Measurements from ENCODE around the gene SLFN12L. TPM values are rescaled to one million over a fixed set of nuclear protein-coding genes. Genes with fewer than 3 reads are reported as not detected.
A peak's percentile ranks its signal among the peaks of the same experiment; 100 is the strongest.

The SLFN12L gene
- total RNA-seq, 1 experiment from 2014 or later: not detected

- Histone ChIP-seq H2BK120ac (ENCODE audit: low read depth, low read length, poor library complexity, severe bottlenecking) (no peak overlapping the region), H3T11ph (ENCODE audit: low read length) (no peak overlapping the region), H4K91ac (ENCODE audit: insufficient read length, low read depth, low read length) (no peak overlapping the region), H3K79me1 (ENCODE audit: insufficient read depth, low read depth, low read length, poor library complexity, severe bottlenecking) (no peaks in the 10 kb centered on the region), H2BK15ac (ENCODE audit: low read depth, low read length) (no peak overlapping the region), H3K4ac (ENCODE audit: low read depth, low read length) (no peak overlapping the region), H3K4me1 (ENCODE audit: insufficient read depth, low read length) (no peaks in the 10 kb centered on the region), H2AK5ac (ENCODE audit: insufficient read length, low read length) (no peak overlapping the region), H2BK12ac (ENCODE audit: insufficient read length, low read depth, low read length) (no peak overlapping the region), H3K23ac (ENCODE audit: insufficient read length, low read depth, low read length) (no peak overlapping the region), H3K18ac (ENCODE audit: insufficient read length, low read depth, low read length) (no peak overlapping the region), H2BK20ac (ENCODE audit: low read depth, low read length, poor library complexity, severe bottlenecking) (no peak overlapping the region), H3K27me3 (ENCODE audit: insufficient read depth, low read length) (peaks cover 70% of the 10 kb centered on the region), H3K56ac (ENCODE audit: insufficient read length, low read depth, low read length) (no peak overlapping the region), H3K9me3 (ENCODE audit: control insufficient read depth, low read depth, low read length) (no peaks in the 10 kb centered on the region), H3K4me2 (ENCODE audit: insufficient read depth, insufficient read length, low read length) (peak overlapping the region; percentile 55), H4K5ac (ENCODE audit: insufficient read length, low read depth, low read length) (no peak overlapping the region), H2BK5ac (ENCODE audit: insufficient read length, low read length) (no peak overlapping the region), H2AFZ (ENCODE audit: low read length) (no peak overlapping the region), H3K14ac (ENCODE audit: insufficient read depth, low read length) (no peak overlapping the region), H3K79me2 (ENCODE audit: insufficient read depth, low read length) (no peaks in the 10 kb centered on the region), H4K20me1 (ENCODE audit: control insufficient read depth, insufficient read depth, insufficient read length) (peaks cover 5% of the 10 kb centered on the region), H3K9ac (ENCODE audit: extremely low read depth, insufficient read length, low read length) (no peak overlapping the region), H4K8ac (replicated peaks; ENCODE audit: insufficient read length, low read depth, low read length) (no peak overlapping the region), H3K23me2 (ENCODE audit: insufficient read length, low read depth, low read length, poor library complexity, severe bottlenecking) (peaks cover 12% of the 10 kb centered on the region), H3K27ac (ENCODE audit: insufficient read length, low read depth, low read length) (no peak overlapping the region)
- Mint-ChIP-seq H3K9me3 (peaks cover 8 to 14% of the 10 kb centered on the region in 2 experiments), H3K36me3 (ENCODE audit: insufficient read depth in 1 of 3, low read depth in 3 of 3) (peaks cover 0 to 6% (median 4%) of the 10 kb centered on the region in 3 experiments; a peak in 4 of 7 replicates), H3K4me1 (peaks cover 22 to 38% of the 10 kb centered on the region in 2 experiments), H3K4me3 (peak overlapping the region in 1 of 2 experiments; percentile 81; a peak in 4 of 5 replicates), H3K27me3 (ENCODE audit: low read depth) (peaks cover 96% of the 10 kb centered on the region), H3K27ac (no peak overlapping the region)
- TF ChIP-seq CTCF (conservative IDR thresholded peaks at IDR 0.05): no peak
- peak; percentile 56 for DNase-seq
- WGBS (ENCODE audit: extremely low coverage, insufficient read length, low lambda C conversion rate): no CpG with 5 or more reads among the region's 30 CpGs
Measured at GRCh38 chr17:35496451-35497290, 40.8 kb downstream of the SLFN12L start.
